Stimulated activated CD8-positive, alpha-beta memory T cell treated with anti-CD3 and anti-CD28 coated beads, Interleukin-4, amount 100 ng/mL, for 48 hours (primary cell): ENCODE measurements around the gene SLC12A4.
"Not testable (repeated sequence)": the region's sequence is repeated elsewhere in the genome, so short reads cannot be mapped to it uniquely, and the experiment has no call there.

Experiments used
- DNase-seq: peaks from one replicate; pipeline ENCODE4 v3.0.0-alpha.2; 2020

Gene SLC12A4

DNA sequence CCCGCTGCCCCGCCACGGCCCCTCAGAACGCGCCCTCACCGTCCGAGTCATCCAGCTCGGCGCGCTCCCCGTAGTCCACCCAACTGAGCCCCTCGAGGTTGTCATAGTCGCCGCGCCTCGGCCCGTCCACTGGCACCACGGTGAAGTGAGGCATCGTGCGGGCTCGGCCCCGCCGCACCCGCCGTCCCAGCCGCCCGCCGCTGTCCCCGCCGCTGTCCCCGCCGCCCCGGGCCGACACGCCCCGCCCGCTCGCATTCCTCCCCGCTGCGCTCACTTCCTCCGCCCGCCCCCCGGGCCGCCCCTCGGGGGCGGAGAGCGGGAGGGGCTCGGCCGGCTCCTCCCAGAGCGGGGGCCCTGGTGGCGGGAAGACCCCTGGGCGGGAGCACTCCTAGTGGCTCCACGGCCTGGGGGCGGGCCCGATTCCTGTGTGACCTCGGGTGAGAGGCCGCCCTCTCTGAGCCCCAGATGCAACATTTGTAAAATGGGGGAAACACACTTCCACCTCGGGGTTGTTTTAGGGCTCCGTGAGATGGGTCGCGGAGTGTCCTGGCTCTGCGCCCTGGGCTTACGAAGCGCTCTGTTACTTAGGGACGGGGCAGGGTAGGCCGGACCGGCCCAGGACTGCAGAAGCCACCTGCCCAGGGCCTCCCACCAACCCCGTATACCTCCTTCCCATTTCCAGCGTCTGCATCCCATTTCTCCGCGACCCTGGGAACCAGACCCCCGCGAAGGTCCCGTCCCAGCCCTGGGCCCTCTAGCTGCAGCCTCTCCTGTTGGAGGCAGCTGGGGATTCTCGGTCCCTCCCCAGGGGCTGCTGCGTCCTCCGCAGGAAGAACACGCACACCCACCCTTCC is at the start of gene SLC12A4:
SLC12A4 (minus strand) TSS at position 238 of the 854 bp plus-strand sequence; CDS start at position 154, 84 bp downstream.
- DNase-seq: peak; percentile 94

DNA sequence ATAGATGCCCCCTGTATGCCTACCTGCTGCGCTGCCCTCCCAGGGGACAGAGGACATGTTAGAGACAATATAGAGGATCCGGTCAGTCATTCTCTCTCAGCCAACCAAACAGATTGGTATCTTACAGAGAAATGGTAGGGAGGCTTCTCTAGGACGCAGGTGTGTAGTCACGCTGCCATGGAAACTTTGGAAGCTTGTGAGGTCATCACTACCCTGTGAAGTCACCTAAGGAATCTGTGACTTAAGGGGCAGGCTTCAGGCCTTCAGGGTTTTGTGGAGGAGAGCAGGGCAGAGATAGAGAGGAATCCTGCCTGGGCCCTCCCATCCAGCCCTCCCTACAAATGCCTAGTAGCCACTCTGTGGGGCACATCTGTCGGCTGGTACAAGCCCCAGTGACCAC is 47.2 kb upstream of the SLC12A4 start, which contains the start of gene DPEP2NB:
DPEP2NB (minus strand) TSS at position 231 of the 400 bp plus-strand sequence; CDS start at position 90, 141 bp downstream.
- no peak for DNase-seq

DNA sequence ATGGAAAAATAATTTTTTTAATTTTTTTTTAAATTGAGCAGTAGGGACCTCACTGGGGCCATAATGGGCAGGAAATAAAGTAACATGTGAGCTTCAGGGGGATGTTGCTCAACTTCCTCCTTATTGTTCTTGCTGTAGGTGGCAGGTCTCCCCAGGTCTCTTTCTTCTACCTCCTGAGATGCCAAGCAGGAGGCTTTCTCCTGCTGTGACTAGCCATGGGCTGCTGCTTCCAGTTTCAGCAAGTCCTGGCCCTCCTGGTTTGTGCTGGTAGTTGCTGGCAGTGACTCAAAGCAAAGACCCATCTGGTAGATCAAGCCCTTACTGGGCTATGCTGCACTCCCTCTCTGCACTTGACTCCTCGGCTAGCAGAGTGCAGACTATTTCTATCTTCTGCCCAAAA is 45.0 kb upstream of the SLC12A4 start:
- DNase-seq: no peak

DNA sequence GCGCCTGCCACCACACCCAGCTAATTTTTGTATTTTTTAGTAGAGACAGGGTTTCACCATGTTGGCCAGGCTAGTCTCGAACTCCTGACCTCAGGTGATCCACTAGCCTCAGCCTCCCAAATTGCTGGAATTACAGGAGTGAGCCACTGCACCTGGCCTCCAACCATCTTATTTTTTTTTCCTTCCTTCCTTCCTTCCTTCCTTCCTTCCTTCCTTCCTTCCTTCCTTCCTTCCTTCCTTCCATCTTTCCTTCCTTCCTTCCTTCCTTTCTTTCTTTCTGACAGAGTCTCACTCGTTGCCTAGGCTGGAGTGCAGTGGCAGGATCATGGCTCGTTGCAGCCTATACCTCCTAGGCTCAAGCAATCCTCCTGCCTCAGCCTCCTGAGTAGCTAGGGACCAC is 41.4 kb upstream of the SLC12A4 start:
- DNase-seq: not testable (repeated sequence)

DNA sequence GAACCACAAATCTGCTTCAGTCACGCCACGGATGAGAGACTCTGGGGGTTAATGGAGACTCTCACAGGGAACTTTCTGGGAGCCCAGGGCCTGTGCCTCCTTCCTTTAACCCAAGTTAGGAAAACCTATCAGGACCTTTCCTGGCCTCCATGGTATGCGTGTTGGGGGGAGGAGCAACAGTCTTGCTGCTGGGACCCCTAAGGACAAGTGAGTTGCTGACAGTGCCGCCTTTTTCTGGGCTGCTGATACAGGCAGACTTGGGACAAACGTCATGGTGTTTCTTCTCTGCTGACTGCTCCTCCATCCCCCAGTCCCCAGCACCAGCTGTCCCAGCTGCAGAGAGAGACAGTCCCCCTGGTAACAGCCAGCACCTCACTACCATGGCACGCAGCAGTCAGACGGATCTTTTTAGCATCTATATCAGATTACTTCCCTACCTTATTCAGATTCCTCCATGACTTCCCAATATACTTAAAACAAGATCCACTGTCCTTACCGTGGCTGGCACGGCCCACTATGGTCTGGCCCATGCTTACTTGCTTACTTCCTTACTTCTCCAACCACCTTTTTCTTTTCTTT is 40.8 kb upstream of the SLC12A4 start:
- DNase-seq: no peak

DNA sequence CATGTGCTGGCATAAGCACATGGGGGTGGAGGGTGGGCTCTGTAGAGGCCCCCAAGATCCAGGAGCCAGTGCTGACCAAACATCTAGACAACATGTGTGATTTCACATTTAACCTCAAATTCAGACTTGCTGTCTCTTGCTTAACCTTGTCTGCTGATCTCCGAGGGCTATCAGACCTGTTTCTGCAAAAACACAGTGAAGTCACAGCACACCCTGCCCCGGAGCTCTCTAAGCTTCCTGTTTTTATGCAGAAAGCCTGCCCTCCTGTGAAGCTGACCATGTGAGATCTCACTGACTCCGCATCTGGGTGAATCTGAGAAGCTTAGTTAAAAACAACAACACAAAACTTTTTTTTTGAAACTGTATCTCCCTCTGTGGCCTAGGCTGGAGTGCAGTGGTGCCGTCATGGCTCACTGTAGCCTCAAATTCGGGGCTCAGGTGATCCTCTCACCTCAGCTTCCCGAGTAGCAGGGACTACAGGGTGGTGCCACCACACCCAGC is 37.4 kb upstream of the SLC12A4 start:
- DNase-seq: no peak

DNA sequence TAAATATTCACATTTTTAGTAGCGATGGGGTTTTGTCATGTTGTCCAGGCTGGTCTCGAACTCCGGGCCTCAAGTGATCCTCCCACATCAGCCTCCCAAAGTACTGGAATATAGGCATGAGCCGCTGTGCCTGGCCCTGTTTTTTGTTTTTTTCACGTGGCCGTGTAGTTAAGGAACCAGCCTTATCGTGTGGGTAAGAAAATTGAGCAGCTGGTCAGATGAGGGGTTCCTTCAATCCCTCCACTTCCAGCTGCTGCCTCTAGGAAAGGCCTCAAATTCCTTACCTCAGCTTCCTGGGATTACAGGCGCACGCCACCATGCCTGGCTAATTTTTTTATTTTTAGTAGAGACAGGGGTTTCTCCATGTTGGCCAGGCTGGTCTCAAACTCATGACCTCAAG is 36.8 kb upstream of the SLC12A4 start:
- DNase-seq: no peak

DNA sequence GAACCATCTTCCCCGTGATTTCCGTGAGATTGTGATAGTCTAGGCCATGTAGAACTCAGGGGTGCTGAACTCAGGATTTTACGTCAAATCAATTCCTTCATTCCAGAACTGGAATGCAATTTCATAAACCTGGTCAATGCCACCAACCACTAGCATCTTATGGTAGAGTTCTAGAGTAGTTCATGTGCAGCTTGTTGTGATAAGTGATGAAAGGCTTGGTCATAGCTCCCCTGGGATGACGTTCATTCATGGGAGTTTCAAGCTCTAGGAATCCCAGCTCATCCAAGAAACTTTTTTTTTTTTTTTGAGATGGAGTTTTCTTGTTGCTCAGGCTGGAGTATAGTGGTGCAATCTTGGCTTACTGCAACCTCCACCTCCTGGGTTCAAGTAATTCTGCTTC is 34.6 kb upstream of the SLC12A4 start:
- DNase-seq: no peak

DNA sequence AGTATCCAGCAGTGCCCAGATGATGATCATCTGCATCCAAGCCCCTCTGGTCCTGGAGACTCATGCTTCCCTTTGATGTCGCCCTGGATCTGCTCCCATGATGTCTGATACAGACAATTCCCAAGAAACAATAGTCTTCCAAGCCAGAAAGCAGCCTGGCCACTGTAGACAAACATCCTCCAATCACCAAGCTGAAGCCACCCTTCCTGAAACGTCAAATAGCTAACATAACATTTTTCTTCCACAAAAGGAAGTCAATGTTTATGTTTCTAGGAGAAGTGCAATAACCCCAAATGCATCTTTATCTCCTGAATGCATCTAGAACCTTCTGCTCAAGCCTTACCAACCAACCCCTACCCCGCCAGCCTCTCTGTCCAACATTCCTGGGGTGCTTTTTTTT is 32.0 kb upstream of the SLC12A4 start:
- no peak for DNase-seq

DNA sequence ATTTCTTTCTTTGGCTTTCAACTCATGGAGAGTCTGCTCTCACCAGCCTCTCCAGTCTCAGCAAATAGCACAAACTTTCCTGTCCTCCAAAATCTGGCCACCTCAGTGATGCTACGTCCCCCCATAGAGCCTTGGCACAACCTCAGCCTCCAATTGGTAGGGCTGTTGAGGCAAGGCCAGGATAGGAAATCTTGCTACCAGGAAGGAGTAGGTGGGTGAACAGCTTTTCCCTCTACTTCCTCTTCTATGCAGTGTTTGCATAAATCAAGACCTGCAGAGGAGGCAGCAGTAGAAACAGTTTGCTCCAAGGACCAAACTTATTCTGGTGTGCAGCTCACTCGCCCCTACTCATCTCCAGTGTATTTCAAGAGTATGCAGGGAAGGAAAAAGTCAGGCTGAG is 31.5 kb upstream of the SLC12A4 start:
- DNase-seq: no peak

DNA sequence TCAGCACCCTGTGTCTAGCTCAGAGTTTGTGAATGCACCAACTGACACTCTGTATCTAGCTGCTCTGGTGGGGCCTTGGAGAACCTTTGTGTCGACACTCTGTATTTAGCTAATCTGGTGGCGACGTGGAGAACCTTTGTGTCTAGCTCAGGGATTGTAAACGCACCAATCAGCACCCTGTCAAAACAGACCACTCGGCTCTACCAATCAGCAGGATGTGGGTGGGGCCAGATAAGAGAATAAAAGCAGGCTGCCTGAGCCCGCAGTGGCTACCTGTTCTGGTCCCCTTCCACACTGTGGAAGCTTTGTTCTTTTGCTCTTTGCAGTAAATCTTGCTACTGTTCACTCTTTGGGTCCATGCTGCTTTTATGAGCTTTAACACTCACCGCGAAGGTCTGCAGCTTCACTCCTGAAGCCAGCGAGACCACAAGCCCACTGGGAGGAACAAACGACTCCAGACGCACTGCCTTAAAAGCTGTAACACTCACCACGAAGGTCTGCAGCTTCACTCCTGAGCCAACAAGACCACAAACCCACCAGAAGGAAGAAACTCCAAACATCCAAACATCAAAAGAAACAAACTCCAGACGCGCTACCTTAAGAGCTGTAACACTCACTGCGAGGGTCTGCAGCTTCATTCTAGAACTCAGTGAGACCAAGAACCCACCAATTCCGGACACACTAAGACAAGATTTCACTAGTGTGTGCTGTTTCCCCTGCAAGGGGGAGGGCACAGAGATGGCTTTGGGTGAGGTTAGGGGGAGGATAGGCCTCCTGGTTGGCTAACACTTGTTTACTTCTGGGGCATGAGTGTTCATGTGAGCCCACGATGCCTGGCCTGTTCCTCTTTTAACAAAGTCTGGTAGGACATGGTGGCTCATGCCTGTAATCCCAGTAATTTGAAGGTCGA is 30.6 kb upstream of the SLC12A4 start, which contains the start of gene DPEP2:
DPEP2 (minus strand) TSS at position 706 of the 910 bp plus-strand sequence. CDS start 6,272 bp downstream, outside the sequence.
- DNase-seq: peak; percentile 65

DNA sequence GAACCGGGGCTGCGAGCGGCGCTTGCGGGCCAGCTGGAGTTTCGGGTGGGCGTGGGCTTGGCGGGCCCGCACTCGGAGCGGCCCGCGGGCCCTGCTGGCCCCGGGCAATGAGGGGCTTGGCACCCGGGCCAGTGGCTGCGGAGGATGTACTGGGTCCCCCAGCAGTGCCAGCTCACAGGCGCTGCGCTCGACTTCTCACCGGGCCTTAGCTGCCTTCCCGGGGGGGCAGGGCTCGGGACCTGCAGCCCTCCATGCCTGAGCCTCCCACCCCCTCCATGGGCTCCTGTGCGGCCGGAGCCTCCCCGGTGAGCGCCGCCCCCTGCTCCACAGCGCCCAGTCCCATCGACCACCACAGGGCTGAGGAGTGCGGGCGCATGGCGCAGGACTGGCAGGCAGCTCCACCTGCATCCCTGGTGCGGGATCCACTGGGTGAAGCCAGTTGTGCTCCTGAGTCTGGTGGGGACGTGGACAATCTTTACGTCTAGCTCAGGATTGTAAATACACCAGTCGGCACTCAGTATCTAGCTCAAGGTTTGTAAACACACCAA is 29.9 kb upstream of the SLC12A4 start:
- DNase-seq: not testable (repeated sequence)

DNA sequence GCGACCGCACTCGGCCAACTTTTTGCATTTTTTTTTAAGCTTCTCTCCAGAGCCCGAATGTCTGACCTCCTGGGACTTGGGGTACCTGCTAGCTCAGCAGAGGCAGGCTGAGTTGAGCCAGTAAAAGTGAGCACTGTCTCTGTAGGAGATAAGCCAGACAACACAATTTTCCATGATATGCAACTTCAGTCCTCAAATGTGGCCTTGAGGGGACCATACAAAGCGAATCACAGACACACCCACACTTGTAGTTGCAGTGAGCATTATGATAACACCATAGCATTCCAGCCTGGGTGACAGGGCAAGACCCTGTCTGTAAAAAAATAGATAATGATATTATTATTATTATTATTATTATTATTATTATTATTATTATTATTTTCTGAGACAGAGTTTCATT is 28.2 kb upstream of the SLC12A4 start:
- no peak for DNase-seq

DNA sequence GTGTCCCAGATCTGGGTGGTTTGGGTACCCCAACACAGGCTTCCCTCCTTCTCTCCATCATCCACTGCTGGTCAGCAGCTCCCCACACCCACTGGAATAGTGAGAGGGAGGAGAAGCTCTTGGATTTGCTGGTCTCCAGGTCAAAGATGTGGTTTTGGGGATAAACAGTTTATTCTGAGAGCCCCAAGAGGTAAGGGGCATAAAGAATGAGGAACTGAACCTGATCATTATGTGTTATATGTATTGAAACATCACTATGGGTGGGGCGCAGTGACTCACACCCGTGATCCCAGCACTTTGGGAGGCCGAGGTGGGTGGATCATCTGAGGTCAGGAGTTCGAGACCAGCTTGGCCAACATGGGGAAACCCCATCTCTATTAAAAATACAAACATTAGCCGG is 27.0 kb upstream of the SLC12A4 start:
- DNase-seq: peak; percentile 66

DNA sequence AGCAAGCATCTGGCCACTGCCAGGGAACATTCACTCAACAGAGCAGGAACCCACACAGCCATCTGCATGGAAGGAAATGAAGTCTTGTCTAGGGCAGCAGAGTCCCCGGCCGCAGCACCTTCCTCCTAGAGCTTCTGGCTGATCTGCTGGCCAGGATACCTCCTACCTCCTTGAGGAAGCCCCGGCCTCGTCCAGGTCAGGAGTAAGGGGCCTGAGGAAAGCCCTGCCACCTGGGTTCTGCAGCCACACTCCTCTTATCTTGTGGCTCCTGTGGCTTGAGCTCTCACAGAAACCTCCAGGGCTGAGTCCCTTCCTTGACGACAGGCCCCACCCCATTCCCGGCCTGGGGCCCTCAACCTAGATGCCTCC is 25.6 kb upstream of the SLC12A4 start:
- DNase-seq: peak; percentile 45

DNA sequence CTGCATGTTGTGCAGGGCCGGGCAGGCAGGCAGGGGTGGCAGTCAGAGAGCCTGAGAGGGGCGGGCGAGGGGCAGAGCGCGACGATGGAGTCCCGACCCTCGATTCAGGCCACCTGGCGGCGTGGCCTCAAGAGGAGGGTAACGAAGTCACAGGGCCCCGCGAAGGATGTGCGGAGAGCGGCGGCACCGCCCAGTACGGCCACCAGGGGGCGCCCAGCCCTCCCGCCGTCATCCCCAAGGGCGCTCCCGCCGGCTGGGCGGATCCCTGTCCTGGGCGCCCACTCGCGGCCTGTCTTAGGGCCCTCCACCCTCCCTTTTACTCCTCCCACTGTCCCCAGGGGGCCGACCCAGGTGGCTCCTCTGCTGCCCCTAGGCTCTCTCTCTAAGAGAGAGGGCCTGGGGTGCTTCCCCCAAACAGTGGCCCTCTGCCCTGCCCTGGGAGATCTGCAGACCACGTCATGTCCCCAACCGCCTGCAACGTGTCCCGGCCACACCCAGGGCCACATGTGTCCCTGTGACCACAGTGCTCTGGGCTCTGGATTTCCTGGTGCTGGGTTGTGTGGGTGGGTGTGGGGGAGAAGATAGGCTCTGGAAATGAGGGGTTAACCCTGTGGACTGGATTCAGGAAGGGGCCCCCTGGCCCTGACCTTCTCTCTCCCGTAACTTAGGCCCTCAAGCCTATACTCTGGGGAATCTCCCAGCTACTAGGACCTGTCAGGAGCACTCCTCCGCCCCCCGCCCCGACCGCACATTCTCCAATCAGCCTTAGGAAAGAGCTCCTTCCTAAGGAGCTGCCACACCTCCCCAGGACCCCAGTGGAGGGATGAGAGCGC is 25.0 kb upstream of the SLC12A4 start:
- peak; percentile 91 for DNase-seq

DNA sequence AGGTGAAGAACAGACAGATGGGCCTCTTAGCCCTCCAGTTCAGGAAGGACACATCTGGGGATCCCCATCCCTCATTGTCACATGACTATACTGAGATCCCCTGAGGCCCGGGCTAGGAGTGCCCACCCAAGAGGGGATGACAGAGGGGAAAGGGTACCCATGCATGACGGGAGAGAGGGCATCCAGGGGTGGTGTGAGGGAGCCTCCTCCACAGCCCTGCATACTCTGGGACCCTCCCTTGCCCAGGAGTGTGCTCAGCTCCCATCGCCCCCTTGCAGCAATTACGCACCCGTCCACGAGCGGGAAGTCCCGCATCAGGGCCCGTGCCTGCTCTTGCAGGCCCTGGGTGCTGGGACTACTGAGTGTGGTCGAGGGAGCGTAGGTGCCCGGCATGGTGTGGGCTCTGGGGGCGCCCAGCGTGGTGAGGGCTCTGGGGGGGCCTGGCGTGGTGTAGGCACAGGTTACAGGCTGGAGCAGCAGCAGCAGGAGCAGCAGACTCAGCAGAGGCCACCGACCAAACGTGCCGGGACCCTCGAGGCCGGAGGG is 24.3 kb upstream of the SLC12A4 start:
- no peak for DNase-seq

DNA sequence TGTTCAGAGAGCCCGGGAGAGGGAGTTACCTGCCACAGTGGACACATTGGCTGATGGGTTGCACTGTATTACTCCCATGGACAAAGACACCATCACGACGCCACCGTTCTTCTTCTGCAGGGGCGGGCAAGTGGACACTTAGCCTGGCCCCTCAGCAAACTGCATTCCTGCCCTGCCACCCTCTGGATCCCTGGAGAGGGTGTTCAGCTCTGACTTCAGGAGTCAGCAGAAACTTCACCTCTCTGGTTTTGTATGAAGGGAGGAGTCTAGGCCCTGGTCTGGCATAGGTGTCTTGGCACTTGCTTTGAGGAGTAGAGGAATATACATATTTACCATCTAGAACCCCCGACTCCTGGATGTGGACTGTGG is 21.6 kb upstream of the SLC12A4 start:
- no peak for DNase-seq

DNA sequence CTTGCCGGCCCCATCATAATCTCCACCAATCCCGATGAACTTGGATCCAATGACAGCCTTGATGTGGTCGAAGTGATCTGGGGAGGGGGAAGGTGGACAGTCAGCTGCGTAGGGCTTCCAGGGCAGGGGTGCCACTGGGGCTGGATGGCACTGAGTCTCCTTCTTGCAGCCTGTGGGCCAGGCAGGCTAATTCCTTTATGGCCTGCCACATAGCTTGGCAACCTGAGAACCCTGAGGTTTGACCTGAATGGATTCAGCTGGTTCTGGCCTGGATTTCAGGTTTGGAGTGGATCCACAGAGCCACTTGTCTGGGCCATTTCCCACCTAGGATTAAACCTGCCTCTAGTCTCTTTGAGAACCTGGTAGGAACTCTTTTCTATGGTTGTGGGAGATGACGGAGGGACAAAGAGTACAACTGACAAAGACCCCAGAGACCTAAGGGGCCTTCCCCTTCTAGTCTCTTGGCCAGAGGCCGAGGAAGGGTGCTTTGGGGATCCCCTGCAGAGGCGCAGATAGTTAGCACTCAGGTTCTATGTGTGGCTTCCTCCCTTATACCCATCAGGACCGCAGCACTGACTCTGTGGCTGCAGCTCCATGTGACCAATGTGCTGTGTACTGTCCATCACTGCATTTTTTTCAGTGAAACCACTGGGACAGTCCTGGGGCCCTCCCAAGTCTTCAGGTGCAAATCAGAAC is 21.0 kb upstream of the SLC12A4 start:
- no peak for DNase-seq

DNA sequence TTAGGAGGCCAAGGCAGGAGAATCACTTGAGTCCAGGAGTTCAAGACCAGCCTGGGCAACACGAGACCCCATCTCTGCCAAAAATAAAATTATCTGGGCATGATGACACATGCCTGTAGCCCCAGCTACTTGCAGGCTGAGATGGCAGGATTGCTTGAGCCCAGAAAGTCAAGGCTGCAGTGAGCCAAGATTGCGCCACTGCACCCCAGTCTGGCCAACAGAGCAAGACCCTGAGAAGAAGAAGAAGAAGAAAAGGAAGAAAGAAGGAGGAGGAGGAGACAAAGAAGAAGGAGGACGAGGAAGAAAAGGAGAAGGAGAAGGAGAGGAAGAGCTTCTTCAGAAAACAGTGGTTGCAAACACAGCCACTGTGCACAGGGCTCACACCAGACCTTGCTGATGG is 20.2 kb upstream of the SLC12A4 start:
- no peak for DNase-seq
